Raji (cell line): ENCODE data around the gene ZNF674.
A peak's percentile ranks its signal among the peaks of the same experiment; 100 is the strongest.

Source experiments
- POLR2A ChIP-seq: IDR thresholded peaks from 2 replicates; pipeline ENCODE4 v1.6.1; 2011; ENCODE audit warnings: low read depth, low read length, control low read depth; ENCODE audit not compliant: insufficient read depth

ZNF674 gene

DNA sequence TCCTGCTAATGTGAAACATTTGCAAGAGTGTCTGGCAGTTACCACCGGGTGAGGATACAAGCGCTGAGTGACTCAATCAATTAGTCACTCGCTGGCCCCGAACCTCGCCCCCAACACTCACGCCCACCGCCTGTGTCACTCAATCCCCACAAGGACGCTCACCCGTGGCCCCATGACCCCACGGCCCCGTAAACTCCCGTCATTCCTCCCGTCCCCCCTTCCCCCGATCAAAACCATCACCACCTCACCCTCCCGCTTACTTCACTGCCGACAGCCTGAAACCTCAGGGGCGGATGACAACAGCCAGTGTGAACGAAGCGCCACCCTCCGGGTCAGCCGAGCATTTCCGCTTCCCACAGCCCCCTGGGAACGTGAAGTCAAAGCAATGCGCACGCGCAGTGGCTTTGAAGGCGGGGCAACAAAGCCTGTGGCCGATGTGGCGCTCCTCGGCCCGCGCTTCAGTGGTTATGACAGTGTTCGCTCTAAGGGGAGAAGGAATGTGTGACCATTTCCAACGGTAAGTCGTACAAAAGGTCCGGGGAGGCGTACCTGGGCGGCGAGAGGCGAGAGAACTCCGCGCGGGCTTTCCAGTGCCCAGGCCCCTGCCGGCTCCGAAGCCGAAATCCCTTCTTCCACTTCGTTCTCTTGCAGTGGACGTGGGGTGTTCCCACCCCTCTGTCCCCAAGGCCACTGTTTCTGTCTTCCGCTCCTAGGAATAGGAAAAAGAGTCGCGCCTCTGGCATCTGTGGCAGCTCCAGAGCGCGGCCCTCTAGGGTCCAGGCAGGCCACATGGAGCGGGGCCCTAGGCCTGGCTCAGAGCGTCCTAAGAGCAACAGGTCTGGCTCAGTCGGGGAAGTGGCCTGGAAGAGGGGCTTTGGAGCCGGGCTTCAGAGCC, at the start of gene ZNF674:
ZNF674 (minus strand) TSS at position 311 of the 895 bp plus-strand sequence. CDS start 3,334 bp downstream, outside the sequence.
- peak; percentile 74 for TF ChIP-seq POLR2A

DNA sequence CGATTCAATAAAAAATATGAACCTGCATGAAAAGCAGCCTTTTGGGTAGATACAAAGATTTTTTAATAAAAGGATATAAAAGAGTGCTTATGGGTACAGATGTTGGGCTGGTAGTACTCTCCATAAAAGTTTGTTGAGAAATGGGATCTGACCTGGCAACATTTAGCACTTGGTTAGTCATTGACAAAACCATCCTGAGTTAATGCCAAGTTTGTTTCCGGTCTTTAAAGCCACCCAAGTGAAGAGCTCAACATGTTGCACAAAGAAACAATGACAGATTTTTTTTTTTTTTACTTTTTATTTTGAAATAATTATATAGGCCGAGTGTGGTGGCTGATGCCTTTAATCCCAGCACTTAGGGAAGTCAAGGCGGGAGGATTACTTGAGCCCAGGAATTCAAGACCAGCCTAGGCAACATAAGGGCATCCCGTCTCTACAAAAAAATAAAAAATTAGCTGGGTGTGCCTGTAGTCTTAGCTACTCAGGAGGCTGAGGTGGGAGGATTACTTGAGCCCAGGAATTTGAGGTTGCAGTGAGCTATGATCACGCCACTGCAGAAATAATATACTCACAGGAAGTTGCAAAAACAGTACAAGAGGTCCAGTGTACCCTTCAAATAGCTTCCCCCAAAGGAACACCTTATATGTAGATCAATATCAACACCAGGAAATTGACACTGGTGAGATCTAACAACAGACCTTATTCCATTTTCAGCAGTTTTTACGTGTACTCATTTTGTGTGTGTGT, 44.9 kb upstream of the ZNF674 start:
- no peak for TF ChIP-seq POLR2A

DNA sequence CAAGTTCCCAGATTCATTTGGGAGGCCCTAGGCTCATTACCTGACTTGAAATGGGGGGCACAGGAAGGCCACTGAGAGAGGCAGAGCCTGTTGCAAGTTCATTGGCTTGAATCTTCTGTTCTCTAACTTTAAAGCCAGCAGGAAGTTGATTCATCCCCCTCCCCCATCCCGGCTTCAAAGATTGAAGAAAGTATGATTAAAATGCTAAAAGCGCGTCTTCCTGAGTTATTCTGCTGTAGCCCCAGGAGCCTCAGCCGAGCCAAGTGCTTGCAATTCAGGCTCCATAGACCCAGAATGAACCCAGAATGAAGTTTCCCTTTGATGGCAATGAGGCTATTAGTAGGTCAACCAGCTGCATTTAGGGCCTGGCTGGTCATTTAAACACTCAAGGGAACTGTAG, 43.0 kb upstream of the ZNF674 start:
- TF ChIP-seq POLR2A = no peak

DNA sequence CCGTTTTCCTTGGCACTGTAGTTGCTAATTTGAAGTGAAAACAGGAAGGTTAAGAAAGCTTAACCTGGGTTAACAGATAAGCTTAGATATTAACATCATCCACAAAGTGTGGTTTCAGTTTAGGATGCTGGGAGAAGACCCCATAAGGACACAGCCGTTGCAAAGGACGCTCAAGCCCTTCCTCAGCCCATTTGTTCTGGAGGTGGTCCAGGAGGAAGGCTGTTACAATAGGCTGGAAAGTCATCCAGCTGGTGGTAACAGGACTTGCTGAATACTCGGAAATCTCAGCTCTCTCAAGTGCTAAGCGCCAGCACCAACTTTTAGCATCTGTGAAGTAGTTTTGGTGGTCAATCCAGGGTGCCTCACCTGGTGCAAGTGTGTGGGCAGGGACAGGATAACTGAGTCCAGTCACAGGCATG, 42.5 kb upstream of the ZNF674 start:
- TF ChIP-seq POLR2A = no peak

DNA sequence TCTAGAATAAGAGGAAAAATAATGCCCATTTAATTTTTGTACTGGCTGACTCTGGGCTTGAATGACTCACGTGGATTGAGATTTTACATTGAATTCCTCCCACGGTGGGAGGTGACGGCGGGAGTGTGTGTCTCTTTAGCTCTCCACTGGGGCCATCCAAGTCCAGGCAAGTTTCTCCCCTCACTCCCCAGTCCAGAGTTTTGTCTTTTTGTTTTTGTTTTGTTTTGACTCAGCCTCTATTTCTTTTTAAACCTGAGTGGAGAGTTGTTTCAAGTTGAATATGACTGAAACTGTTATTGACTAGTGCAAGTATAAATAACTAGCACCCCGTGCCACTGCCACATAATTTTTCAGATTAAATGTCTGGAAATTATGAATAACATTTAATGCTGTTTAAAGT, 41.9 kb upstream of the ZNF674 start:
- no peak for TF ChIP-seq POLR2A

DNA sequence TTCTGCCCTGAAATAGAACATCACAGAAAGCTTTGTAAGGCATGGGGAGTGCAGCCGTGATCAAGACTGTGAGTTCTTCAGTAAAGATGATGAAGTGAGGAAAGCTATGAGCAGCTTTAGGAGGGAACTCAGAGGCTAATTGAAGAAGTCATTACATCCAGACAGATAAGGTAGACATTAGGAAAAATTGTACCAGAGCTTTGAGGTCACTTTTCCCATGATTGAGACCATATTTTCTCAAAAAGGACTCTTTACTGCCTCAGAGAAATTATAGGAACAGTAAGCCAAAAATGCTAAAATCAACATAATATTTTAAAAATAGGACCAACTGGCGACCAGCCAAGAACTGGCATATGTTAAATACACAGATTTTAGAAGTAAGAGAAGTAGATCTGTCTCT, 39.5 kb upstream of the ZNF674 start:
- TF ChIP-seq POLR2A = no peak

DNA sequence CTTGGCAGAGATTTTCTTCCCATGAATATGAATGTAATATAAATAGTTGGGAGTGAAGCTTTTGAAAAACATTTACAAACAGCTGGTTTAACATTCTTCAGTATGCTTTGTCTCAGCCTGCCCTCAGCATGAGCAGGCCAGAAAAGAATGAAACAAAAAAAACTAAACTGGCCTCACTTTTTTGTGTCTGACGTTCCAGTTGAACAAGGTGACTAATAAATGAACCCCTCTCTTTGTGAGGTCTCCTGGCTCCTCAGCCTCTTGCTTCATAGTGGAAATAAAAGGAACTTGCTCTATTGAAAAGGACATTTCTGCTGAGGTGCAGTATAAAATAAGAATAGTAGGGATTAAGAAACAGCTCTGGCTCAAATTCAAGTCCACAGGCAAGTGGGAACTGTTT, 37.7 kb upstream of the ZNF674 start:
- TF ChIP-seq POLR2A = no peak

DNA sequence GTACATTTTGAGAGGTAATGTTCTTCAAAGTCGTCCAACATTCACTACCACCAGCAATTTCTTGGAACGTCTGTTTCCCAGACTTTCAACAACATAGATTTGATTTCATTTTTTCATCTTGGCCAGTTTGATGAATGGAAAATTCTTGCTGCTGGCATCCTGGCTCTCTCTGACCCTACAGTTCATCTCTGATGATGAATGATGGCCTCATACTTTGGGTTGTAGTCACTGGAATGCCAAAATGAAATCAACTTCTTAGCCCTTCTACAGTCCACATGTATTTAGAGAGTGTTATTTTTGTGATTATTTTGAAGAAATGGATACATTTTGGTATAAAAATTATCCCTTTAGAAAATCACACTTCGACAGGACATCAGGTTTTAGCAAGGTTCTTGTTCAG, 37.1 kb upstream of the ZNF674 start:
- no peak for TF ChIP-seq POLR2A

DNA sequence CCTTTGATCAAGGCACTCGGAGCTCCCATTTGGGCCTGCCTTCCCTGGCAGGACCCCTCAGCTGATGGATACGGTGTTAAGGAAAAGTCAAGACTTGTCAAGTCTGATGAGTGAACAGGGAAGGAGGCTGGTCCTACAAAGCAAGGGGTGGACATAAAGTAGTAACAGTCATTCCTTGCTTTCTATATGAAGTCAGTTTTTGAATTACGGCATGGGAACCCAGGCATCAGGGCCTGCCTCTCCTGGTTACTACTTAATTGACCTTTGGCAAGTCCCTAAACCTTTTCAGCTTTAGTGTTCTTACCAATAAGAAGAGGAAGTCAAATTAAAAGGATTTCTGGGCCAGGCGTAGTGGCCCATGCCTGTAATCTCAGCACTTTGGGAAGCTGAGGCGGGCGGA, 35.4 kb upstream of the ZNF674 start:
- TF ChIP-seq POLR2A = no peak

DNA sequence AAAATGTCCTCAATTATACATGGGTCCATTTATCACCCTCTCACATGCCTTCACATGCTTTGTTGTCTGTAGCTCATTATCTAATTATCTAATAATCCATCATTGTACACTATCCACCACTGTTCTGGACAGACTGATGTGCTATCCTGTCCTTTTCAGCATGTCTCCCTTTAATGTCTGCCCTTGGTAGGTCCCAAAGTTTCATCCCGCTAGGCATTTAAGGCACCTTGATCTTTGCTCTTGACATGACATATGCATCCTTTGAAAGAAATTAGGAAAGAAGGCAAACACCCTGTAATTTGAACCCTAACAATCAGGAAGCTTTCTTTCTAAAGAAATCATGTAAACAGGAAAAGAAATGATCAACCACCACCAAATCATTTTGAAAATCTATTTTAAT, 34.0 kb upstream of the ZNF674 start:
- no peak for TF ChIP-seq POLR2A

DNA sequence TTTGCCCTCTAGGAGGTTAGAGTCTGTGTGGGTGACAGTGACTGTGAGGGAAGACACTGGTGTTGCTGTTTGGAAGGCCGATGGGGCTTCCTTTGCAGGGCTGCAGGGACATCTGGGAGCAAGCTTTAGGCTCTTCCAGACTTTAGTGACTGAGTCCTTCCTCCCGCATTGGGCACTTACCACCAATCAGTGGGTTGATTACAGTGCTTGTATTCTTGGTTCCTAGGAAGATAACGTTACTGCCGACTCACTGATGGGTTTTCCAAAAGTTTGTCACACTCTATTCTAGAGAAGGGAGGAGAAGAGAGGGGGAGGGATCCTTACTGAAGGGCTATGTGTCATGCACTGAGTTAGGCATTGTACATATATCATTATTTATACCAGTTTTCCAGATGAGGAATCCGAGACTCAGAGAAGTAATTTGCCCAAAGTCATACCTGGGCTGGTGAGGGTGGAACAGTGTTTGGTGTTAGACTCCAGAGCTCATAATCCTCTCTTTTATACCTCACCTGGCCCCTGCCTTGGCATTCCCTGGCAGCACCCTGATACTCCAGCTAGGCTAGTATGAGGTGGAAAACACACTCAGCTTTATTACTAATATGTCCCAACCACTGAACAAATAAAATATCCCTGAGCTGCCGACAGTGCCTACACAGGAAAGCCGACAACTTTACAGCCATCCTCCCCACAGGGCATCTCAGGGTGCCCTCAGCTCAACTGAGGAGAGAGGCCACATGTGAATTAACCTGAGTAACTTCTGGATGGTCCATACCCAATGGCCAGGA, 32.2 kb upstream of the ZNF674 start:
- TF ChIP-seq POLR2A = no peak

DNA sequence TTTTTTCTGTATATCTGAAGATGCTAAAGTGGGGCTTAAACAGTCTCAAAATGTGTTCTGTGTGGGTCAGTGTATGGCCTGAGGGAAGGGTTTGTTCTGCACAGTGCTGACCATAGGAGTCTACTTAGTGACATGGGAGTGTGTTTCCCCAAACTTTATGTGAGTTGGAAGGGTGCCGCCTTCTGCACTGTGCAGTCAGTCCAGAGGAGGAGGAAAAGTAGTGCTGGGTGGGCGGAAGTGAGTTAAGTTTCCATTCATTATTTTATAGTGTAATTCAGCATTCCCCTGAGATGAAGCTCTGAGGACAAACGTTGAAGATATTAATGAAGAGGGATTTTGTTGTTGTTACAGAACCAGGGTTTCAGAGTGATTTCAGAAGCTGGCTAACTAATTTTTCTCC, 31.2 kb upstream of the ZNF674 start:
- TF ChIP-seq POLR2A = no peak

DNA sequence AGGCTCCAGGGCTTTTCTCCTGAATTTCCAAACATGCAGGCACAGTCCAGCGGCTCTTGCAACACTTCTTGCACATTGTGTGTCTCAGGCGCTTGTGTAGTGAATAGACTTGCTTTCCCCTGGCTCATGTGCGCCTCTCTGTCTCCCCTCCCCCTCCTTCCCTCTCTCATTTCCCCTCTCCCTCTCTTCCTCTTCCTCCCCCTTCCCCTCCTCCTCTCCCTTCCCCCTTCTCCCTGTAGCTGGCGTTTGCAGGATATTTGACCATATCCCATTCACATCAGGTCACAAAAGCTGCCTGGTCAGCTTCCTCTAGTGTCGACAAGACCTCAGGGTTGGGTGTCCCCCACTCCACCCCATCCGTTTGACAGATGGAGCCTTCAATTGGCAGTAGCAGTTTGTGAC, 30.8 kb upstream of the ZNF674 start:
- no peak for TF ChIP-seq POLR2A

DNA sequence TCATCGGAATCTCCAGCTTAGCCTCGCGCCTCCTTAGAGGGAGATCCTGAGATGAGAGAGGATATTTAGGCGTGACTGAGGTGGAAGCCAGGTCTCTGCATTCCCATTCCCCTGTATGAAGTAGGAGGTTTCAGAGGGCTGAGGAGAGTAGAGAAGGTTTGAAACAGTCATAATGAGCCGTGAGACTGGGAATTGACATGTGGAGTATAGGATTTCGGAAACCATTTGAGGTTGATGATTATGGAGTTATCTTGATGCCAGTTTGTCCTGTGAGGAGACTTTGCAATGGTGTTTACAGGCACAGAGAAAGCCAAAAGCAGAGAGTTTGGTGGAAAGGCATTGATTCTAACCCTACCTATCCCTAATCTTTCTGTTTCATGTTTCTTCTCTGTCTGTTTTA, 30.4 kb upstream of the ZNF674 start:
- TF ChIP-seq POLR2A = no peak

DNA sequence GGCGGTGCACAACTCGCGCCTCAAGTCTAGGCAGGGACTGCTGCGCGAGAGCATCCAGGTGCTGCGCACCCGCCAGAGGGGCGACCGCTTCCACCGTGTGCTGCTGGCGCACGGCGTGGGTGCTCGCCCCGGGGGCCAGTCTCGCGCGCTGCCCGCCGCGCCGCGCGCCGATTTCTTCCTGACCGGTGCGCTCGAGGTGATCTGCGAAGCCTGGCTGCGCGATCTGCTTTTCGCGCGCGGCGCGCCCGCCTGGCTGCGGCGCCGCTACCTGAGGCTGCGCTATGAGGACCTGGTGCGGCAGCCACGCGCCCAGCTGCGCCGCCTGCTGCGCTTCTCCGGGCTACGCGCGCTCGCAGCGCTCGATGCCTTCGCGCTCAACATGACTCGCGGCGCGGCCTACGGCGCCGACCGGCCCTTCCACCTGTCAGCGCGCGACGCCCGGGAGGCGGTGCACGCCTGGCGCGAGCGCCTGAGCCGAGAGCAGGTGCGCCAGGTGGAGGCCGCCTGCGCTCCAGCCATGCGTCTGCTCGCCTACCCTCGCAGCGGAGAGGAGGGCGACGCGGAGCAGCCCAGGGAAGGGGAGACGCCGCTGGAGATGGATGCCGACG, 29.7 kb upstream of the ZNF674 start:
- no peak for TF ChIP-seq POLR2A
